Progenitor cell of endocrine pancreas (in vitro differentiated cells): ENCODE results near the gene CRHBP. TPM values are rescaled to one million over a fixed set of nuclear protein-coding genes. Genes with fewer than 3 reads are reported as not detected.

Experiments used
- DNase-seq: peaks from one replicate; pipeline ENCODE4 v3.0.0; 2021; ENCODE audit warnings: low spot score; ENCODE audit not compliant: unreplicated experiment
- H3K27ac Mint-ChIP-seq: 2 replicates; pipeline ENCODE4 v1.8.0; 2021; ENCODE audit warnings: mild to moderate bottlenecking, moderate library complexity, mixed read lengths
- H3K27me3 Mint-ChIP-seq: 2 replicates; pipeline ENCODE4 v1.8.0; 2021; ENCODE audit warnings: mixed read lengths
- H3K36me3 Mint-ChIP-seq: 2 replicates; pipeline ENCODE4 v1.8.0; 2022; ENCODE audit warnings: mixed read lengths; ENCODE audit not compliant: insufficient read depth
- H3K4me1 Mint-ChIP-seq: 2 replicates; pipeline ENCODE4 v1.8.0; 2021; ENCODE audit warnings: low read depth, mixed read lengths
- H3K4me3 Mint-ChIP-seq: 2 replicates; pipeline ENCODE4 v1.8.0; 2021; ENCODE audit warnings: low read depth, mild to moderate bottlenecking, moderate library complexity, mixed read lengths
- H3K9me3 Mint-ChIP-seq: 2 replicates; pipeline ENCODE4 v1.8.0; 2021; ENCODE audit warnings: low read depth, mixed read lengths
- total RNA-seq: library from RNA; stranded (reverse); gene quantifications from 2 replicates; pipeline ENCODE4 v1.2.1, GENCODE V29; 2021
- TF ChIP-seq, protein P1 (sequence below): fragments of 200-600 bp; sonication (generic); IDR thresholded peaks from one replicate; pipeline ENCODE4 v1.5.0; 2021; ENCODE audit warnings: antibody characterized with exemption, mild to moderate bottlenecking; ENCODE audit not compliant: unreplicated experiment

The CRHBP gene
- total RNA-seq, 1 donor from 2014 or later, result 1.1 TPM

DNA sequence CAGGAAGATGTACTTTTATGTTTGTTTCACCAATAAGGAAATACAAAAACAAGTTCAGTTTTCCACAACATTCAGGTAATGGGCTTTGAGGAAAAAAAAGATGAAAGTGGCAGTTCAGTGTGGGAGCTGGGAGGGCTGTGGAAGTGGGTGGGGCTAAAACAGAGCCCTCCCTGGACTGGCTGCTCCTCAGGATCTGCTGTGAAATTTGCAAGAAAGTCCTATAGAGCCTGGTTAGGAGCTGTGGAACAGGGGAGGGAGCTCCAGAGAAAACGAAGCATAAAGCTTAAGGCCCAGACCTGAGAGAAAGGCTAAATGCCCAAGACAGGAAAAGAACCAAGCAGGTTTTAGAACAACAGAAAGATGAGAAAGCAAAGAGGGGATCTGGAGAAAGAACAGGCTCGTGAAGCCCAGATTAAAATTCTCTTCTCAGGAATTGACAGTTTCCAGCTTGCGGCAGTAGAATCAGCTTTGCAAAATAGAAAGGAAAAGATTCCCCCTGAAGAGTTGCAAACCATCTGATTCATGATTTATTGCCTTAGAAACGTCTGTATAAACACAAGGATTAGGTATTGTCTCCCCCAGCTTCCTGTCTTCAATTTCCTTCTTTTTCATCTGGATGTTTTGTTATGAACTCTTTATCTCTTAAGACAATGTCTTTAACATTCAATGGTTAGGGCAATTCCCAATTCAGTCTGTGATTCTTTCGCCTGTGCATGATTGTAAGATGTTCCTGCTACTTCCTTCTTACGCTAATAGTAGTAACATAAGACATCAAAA lies 26.3 kb upstream of the CRHBP start:
- TF ChIP-seq, protein P1, sequence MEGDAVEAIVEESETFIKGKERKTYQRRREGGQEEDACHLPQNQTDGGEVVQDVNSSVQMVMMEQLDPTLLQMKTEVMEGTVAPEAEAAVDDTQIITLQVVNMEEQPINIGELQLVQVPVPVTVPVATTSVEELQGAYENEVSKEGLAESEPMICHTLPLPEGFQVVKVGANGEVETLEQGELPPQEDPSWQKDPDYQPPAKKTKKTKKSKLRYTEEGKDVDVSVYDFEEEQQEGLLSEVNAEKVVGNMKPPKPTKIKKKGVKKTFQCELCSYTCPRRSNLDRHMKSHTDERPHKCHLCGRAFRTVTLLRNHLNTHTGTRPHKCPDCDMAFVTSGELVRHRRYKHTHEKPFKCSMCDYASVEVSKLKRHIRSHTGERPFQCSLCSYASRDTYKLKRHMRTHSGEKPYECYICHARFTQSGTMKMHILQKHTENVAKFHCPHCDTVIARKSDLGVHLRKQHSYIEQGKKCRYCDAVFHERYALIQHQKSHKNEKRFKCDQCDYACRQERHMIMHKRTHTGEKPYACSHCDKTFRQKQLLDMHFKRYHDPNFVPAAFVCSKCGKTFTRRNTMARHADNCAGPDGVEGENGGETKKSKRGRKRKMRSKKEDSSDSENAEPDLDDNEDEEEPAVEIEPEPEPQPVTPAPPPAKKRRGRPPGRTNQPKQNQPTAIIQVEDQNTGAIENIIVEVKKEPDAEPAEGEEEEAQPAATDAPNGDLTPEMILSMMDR, result no peak
- no peaks in the 10 kb centered on the region for H3K4me1 Mint-ChIP-seq
- H3K27me3 Mint-ChIP-seq, result no peaks in the 10 kb centered on the region
- no peak overlapping the region for H3K4me3 Mint-ChIP-seq
- DNase-seq, result no peak
- H3K27ac Mint-ChIP-seq, result no peak overlapping the region
- no peaks in the 10 kb centered on the region for H3K36me3 Mint-ChIP-seq
- H3K9me3 Mint-ChIP-seq, result no peaks in the 10 kb centered on the region

DNA sequence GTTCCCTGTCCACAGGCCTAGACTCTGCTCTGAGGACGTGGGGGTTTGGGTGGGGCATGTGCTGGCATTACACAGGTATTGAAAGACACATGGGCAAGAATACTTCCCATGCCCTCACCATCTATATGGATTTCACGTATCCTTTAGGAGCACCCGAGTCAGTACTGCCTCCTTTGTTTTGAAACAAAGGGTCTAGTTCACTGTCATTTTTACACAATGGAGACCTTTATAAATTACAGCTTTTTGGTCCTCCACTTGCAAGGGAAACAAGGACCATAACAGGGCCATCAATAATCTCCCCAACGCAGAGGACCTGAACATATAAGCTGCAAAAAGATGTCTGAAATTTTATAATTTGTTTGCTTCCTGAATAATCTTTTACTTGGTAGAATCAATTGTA lies 24.9 kb upstream of the CRHBP start:
- Mint-ChIP-seq H3K27ac (no peak overlapping the region), H3K9me3 (no peaks in the 10 kb centered on the region), H3K4me1 (no peaks in the 10 kb centered on the region), H3K36me3 (no peaks in the 10 kb centered on the region), H3K27me3 (no peaks in the 10 kb centered on the region), H3K4me3 (no peak overlapping the region)
- TF ChIP-seq, protein P1, result no peak
- no peak for DNase-seq

DNA sequence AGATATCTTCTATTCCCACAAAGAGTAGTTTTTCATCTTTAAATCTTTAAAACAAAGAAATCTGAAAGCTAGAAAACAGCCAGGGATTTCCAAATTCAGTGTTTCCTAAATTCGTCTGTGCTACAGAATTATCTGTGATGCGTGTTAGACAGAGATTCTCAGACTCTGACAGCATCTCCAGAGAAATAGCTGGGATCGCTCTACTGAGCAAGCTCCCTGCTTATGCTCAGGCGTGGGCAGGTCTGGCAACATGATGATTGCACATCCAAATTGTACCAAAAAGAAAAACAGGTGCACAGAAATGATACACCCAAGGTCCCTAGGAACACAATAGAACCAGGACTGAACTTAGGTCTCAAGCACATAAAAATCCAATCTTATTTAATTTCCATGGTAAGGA lies 22.8 kb upstream of the CRHBP start:
- Mint-ChIP-seq H3K9me3 (no peaks in the 10 kb centered on the region), H3K4me3 (no peak overlapping the region), H3K27me3 (no peaks in the 10 kb centered on the region), H3K4me1 (no peaks in the 10 kb centered on the region), H3K36me3 (no peaks in the 10 kb centered on the region), H3K27ac (no peak overlapping the region)
- DNase-seq, result no peak
- TF ChIP-seq, protein P1, result no peak

DNA sequence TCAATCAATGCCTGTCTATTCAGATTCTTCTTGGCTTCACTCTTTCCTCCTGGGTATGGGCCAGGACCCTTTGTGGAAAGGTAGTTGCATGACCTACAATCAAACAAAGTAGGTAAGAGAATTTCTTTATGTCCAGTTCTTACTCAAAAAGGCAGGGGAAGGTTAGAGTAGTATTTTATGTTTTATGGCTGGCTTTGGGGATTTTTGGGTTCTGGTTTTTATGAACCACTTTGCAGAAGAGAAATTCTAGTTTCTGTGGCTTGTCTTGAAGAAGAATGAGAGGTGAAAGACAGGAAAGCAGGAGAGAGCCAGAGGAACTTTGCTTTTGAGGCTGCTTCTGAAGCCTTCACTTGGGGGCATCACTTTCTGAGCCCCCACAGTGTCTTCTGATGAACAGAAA lies 14.7 kb upstream of the CRHBP start:
- no peaks in the 10 kb centered on the region for H3K27me3 Mint-ChIP-seq
- no peaks in the 10 kb centered on the region for H3K36me3 Mint-ChIP-seq
- no peak overlapping the region for H3K27ac Mint-ChIP-seq
- H3K4me1 Mint-ChIP-seq, result no peaks in the 10 kb centered on the region
- H3K4me3 Mint-ChIP-seq, result no peak overlapping the region
- H3K9me3 Mint-ChIP-seq, result no peaks in the 10 kb centered on the region
- no peak for DNase-seq
- TF ChIP-seq, protein P1, result no peak

DNA sequence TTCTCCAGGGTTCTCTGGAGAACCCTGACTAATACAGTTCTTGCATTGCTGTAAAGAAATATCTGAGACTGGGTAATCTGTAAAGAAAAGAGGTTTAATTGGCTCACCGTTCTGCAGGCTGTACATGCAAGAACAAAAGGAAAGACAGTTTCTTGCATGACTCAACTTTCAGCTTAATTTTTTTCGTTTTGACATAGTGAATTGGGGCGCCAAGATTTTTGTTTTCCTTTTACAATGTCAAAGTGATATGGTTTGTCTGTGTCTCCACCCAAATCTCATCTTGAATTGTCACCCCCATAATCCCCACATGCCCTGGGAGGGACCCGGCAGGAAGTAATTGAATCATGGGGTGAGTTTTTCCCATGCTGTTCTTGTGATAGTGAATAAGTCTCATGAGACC lies 11.8 kb upstream of the CRHBP start:
- Mint-ChIP-seq H3K9me3 (no peaks in the 10 kb centered on the region), H3K4me3 (no peak overlapping the region), H3K36me3 (no peaks in the 10 kb centered on the region), H3K4me1 (peaks cover 13% of the 10 kb centered on the region), H3K27me3 (no peaks in the 10 kb centered on the region), H3K27ac (no peak overlapping the region)
- TF ChIP-seq, protein P1, result no peak
- DNase-seq, result no peak
